IMR-90 (cell line): ENCODE measurements around the gene EBF3.

Experiments
- CHD1 ChIP-seq: IDR thresholded peaks from 2 replicates; pipeline ENCODE4 v1.6.1; 2012; ENCODE audit warnings: low read depth, low read length, improper control_type of control experiment
- CTCF ChIP-seq: conservative IDR thresholded peaks from 2 replicates; pipeline ENCODE4 v1.5.1; 2012; ENCODE audit warnings: mild to moderate bottlenecking, low read depth, low read length, improper control_type of control experiment
- MAFK ChIP-seq: IDR thresholded peaks from 2 replicates; pipeline ENCODE4 v1.6.1; 2012; ENCODE audit warnings: low read depth, low read length, improper control_type of control experiment
- MXI1 ChIP-seq: IDR thresholded peaks from 2 replicates; pipeline ENCODE4 v1.6.1; 2012; ENCODE audit warnings: low read depth, mild to moderate bottlenecking, low read length, moderate library complexity, borderline replicate concordance
- POLR2A ChIP-seq: IDR thresholded peaks from 2 replicates; pipeline ENCODE4 v1.6.1; 2012; ENCODE audit warnings: mild to moderate bottlenecking, low read depth, low read length
- RAD21 ChIP-seq: IDR thresholded peaks from 2 replicates; pipeline ENCODE4 v1.6.1; 2012; ENCODE audit warnings: low read length, improper control_type of control experiment

- TF ChIP-seq POLR2A, result no peak
- TF ChIP-seq CHD1, result no peak
- no peak for TF ChIP-seq CTCF
- no peak for TF ChIP-seq MXI1
- TF ChIP-seq MAFK, result no peak
- TF ChIP-seq RAD21, result no peak
Observed at GRCh38 chr10:129972966-129973673, 9.0 kb upstream of the EBF3 start.
